ENCODE results near the gene TTLL8.

Gene TTLL8

GRCh38 chr22:50061824-50062355 lies 3.8 kb upstream of the TTLL8 start:
- DNase-seq (ENCODE audit: low spot score): no peak

GRCh38 chr22:50061141-50061823 lies 3.2 kb upstream of the TTLL8 start:
- DNase-seq (ENCODE audit: low spot score): no peak

GRCh38 chr22:50060441-50061140 lies 2.5 kb upstream of the TTLL8 start:
- DNase-seq (ENCODE audit: low spot score): no peak

GRCh38 chr22:50059881-50060262 lies 1.8 kb upstream of the TTLL8 start:
- DNase-seq (ENCODE audit: low spot score): no peak

GRCh38 chr22:50058906-50059880 lies 1.1 kb upstream of the TTLL8 start:
- DNase-seq (ENCODE audit: low spot score): peak; percentile 77

- DNase-seq (ENCODE audit: low spot score): no peak
These were observed 629 bp downstream of the TTLL8 start for GRCh38 chr22:50057278-50058060.

- DNase-seq (ENCODE audit: low spot score): no peak
These were observed 1.7 kb downstream of the TTLL8 start for GRCh38 chr22:50056214-50056972.

GRCh38 chr22:50053861-50054260 lies 4.2 kb downstream of the TTLL8 start:
- DNase-seq (ENCODE audit: low spot score): no peak

- no peak for DNase-seq (ENCODE audit: low spot score)
These were observed 6.2 kb downstream of the TTLL8 start for GRCh38 chr22:50051930-50052329.

GRCh38 chr22:50049299-50050195 lies 8.6 kb downstream of the TTLL8 start:
- no peak for DNase-seq (ENCODE audit: low spot score)

GRCh38 chr22:50048836-50049235 lies 9.3 kb downstream of the TTLL8 start:
- DNase-seq (ENCODE audit: low spot score): no peak

- no peak for DNase-seq (ENCODE audit: low spot score)
These were observed 9.9 kb downstream of the TTLL8 start for GRCh38 chr22:50048061-50048765.

GRCh38 chr22:50047346-50047745 lies 10.8 kb downstream of the TTLL8 start:
- no peak for DNase-seq (ENCODE audit: low spot score)

GRCh38 chr22:50046481-50047245 lies 11.4 kb downstream of the TTLL8 start:
- DNase-seq (ENCODE audit: low spot score): no peak

- DNase-seq (ENCODE audit: low spot score): no peak
These were observed 12.1 kb downstream of the TTLL8 start for GRCh38 chr22:50046019-50046415.

- no peak for DNase-seq (ENCODE audit: low spot score)
These were observed 12.7 kb downstream of the TTLL8 start for GRCh38 chr22:50045211-50046018.

GRCh38 chr22:50044485-50045118 lies 13.5 kb downstream of the TTLL8 start:
- DNase-seq (ENCODE audit: low spot score): no peak
